K562 (cell line): ENCODE data around the gene TTC28. TPM values are rescaled to one million over a fixed set of nuclear protein-coding genes. Genes with fewer than 3 reads are reported as not detected.

Experiments used
- ATAC-seq: fragments of 200-7000 bp; cut with Tn5 transposase; 3 replicates; pipeline ENCODE4 v1.9.1; 2020; ENCODE audit warnings: moderate library complexity
- BruUV-seq: library from RNA; stranded (reverse); fragments of 400-500 nt; replicated peaks from 2 replicates; lab custom pipeline; 2021; lab: Mats Ljungman, UMichigan
- CTCF ChIA-PET: fragments of 300-600 bp; formaldehyde crosslinking; extraction: SDS; loops from one replicate; lab custom pipeline; 2021; ENCODE audit warnings: low intra/inter-chr PET ratio; lab: Yijun Ruan, JAX
- POLR2A ChIA-PET: fragments of 300-600, 350-650 bp; sonication (Branson Sonifier 250); formaldehyde crosslinking; extraction: SDS; loops from one replicate; lab custom pipeline; 2021; ENCODE audit warnings: antibody characterized with exemption, inconsistent platforms; lab: Yijun Ruan, JAX
- DNase-seq, 4 experiments: peaks; one replicate each; pipeline versions ENCODE4 v3.0.0 to v3.0.0-alpha.2; 2011 to 2018; ENCODE audit warnings: low spot score in 3 of 4, mixed read lengths in 3 of 4; ENCODE audit errors: extremely low read depth in 1 of 4
- FAIRE-seq: peaks from 2 replicates; lab custom pipeline; 2011; peaks lifted over from hg19 to GRCh38; lab: Jason Lieb, UNC
- H2AFZ ChIP-seq: 2 replicates; pipeline ENCODE4 v1.6.0; 2011; ENCODE audit warnings: low read depth, low read length, control low read depth, inconsistent platforms
- H3K27ac ChIP-seq: fragments of 200-600 bp; 3 replicates; pipeline ENCODE4 v1.8.0; 2011; ENCODE audit warnings: low read depth, mild to moderate bottlenecking, control low read depth, inconsistent platforms, low read length, moderate library complexity, mixed read lengths; ENCODE audit errors: extremely low read depth
- H3K27me3 ChIP-seq, 2 experiments: fragments of 300-600 bp in 1 of 2; 2 replicates in 1 of 2; 3 replicates in 1 of 2; pipeline versions ENCODE4 v1.6.0 to v1.8.0; 2011; ENCODE audit warnings: inconsistent platforms in 2 of 2, low read length in 2 of 2, mild to moderate bottlenecking in 1 of 2, mixed read lengths in 1 of 2, moderate library complexity in 1 of 2; ENCODE audit not compliant: control insufficient read depth in 2 of 2, insufficient read depth in 2 of 2
- H3K36me3 ChIP-seq: fragments of 300-600 bp; 3 replicates; pipeline ENCODE4 v1.8.0; 2011; ENCODE audit warnings: mild to moderate bottlenecking, low read length, inconsistent platforms; ENCODE audit not compliant: control insufficient read depth, insufficient read depth
- H3K4me1 ChIP-seq, 2 experiments: fragments of 200-600 bp in 1 of 2; replicated peaks in 1 of 2; 2 replicates in 1 of 2; 3 replicates in 1 of 2; pipeline versions ENCODE4 v1.5.1 to v1.8.0; 2011; ENCODE audit warnings: inconsistent platforms in 2 of 2, low read length in 2 of 2, mild to moderate bottlenecking in 1 of 2, mixed read lengths in 1 of 2, moderate library complexity in 1 of 2; ENCODE audit not compliant: control insufficient read depth in 2 of 2, insufficient read depth in 2 of 2
- H3K4me2 ChIP-seq: 2 replicates; pipeline ENCODE4 v1.6.1; 2011; ENCODE audit warnings: low read length, control low read depth, inconsistent platforms, mixed read lengths; ENCODE audit not compliant: insufficient read depth
- H3K4me3 ChIP-seq: fragments of 200-600 bp; sonication (generic), shearing (Covaris generic); 2 replicates; pipeline ENCODE4 v1.5.1; 2016; ENCODE audit warnings: control low read depth, inconsistent platforms
- H3K79me2 ChIP-seq: fragments of 200-600 bp; 3 replicates; pipeline ENCODE4 v1.8.0; 2011; ENCODE audit warnings: low read length, inconsistent platforms; ENCODE audit not compliant: control insufficient read depth, insufficient read depth
- H3K9ac ChIP-seq, 2 experiments: 2 replicates each; pipeline versions ENCODE4 v1.6.0 to v1.6.1; 2011; ENCODE audit warnings: low read depth in 2 of 2, low read length in 2 of 2, control low read depth in 1 of 2, inconsistent platforms in 1 of 2, mild to moderate bottlenecking in 1 of 2, mixed read lengths in 1 of 2; ENCODE audit not compliant: insufficient read depth in 1 of 2
- H3K9me1 ChIP-seq: one replicate; pipeline ENCODE4 v1.6.0; 2011; ENCODE audit warnings: inconsistent platforms, mild to moderate bottlenecking, low read length, moderate library complexity; ENCODE audit not compliant: control insufficient read depth, insufficient read depth
- H3K9me3 ChIP-seq: replicated peaks from 2 replicates; pipeline ENCODE4 v1.5.1; 2011; ENCODE audit warnings: low read depth, low read length, inconsistent platforms; ENCODE audit not compliant: control insufficient read depth, insufficient read depth
- H4K20me1 ChIP-seq: replicated peaks from 2 replicates; pipeline ENCODE4 v1.6.1; 2011; ENCODE audit warnings: low read length, inconsistent platforms, mixed read lengths; ENCODE audit not compliant: control insufficient read depth, insufficient read depth
- ARID1B ChIP-seq: fragments of 450-650 bp; IDR thresholded peaks from 2 replicates; pipeline ENCODE4 v1.6.1; 2016; ENCODE audit warnings: antibody characterized with exemption, mild to moderate bottlenecking, inconsistent platforms
- HDAC8 ChIP-seq: fragments of 450-650 bp; IDR thresholded peaks from 2 replicates; pipeline ENCODE4 v1.6.1; 2016; ENCODE audit warnings: mild to moderate bottlenecking, missing genetic modification characterization, moderate library complexity, missing compliant biosample characterization
- HES1 ChIP-seq: fragments of 450-650 bp; IDR thresholded peaks from 2 replicates; pipeline ENCODE4 v1.6.1; 2016; ENCODE audit warnings: low read depth, mild to moderate bottlenecking, moderate library complexity
- KDM4B ChIP-seq, 2 experiments: fragments of 450-650 bp in 1 of 2; sonication (generic) in 1 of 2; IDR thresholded peaks; 2 replicates each; pipeline ENCODE4 v1.6.1; 2016 to 2017; ENCODE audit warnings: borderline replicate concordance in 2 of 2, antibody characterized with exemption in 1 of 2, low read depth in 1 of 2, mild to moderate bottlenecking in 1 of 2
- KLF13 ChIP-seq: fragments of 450-650 bp; IDR thresholded peaks from 2 replicates; pipeline ENCODE4 v1.6.1; 2016; ENCODE audit warnings: missing genetic modification characterization, low read depth, mild to moderate bottlenecking, missing compliant biosample characterization, moderate library complexity, borderline replicate concordance
- LCOR ChIP-seq: sonication (generic); formaldehyde crosslinking; IDR thresholded peaks from 2 replicates; pipeline ENCODE4 v1.8.0; 2022; ENCODE audit warnings: mild to moderate bottlenecking, missing genetic modification reagents
- NR0B1 ChIP-seq: fragments of 450-650 bp; IDR thresholded peaks from one replicate; pipeline ENCODE4 v1.6.1; 2018; ENCODE audit warnings: mild to moderate bottlenecking, moderate library complexity; ENCODE audit not compliant: partially characterized antibody
- RREB1 ChIP-seq: fragments of 250-450 bp; sonication (Bioruptor Pico); IDR thresholded peaks from 2 replicates; pipeline ENCODE4 v1.4.0; 2020
- STAG1 ChIP-seq: sonication (generic); formaldehyde crosslinking; IDR thresholded peaks from 2 replicates; pipeline ENCODE4 v1.5.0; 2020; ENCODE audit warnings: missing genetic modification reagents, borderline replicate concordance
- TEAD1 ChIP-seq, 2 experiments: fragments of 450-650 bp in 1 of 2; sonication (generic) in 1 of 2; formaldehyde crosslinking; IDR thresholded peaks; 2 replicates each; pipeline versions ENCODE4 v1.4.0 to v1.8.0; 2020 to 2022; ENCODE audit warnings: mild to moderate bottlenecking in 2 of 2, missing genetic modification reagents in 1 of 2
- ZBTB5 ChIP-seq: fragments of 450-650 bp; IDR thresholded peaks from 2 replicates; pipeline ENCODE4 v1.6.1; 2017; ENCODE audit warnings: antibody characterized with exemption
- ZC3H4 ChIP-seq: sonication (generic); formaldehyde crosslinking; IDR thresholded peaks from 2 replicates; pipeline ENCODE4 v1.9.0; 2021; ENCODE audit warnings: missing genetic modification reagents, borderline replicate concordance
- ZNF766 ChIP-seq: fragments of 200-800 bp; sonication (Bioruptor generic); conservative IDR thresholded peaks from 2 replicates; pipeline ENCODE4 v1.6.1; 2016; ENCODE audit warnings: missing genetic modification characterization, missing compliant biosample characterization
- WGBS: fragments of 100-300 bp; shearing (Covaris generic); methylation state at CpG from one replicate; pipeline ENCODE4 v1.1.6; 2016; ENCODE audit warnings: low coverage, mixed read lengths; ENCODE audit not compliant: insufficient coverage; ENCODE audit errors: missing lambda C conversion rate; 5-methylcytosine and 5-hydroxymethylcytosine counted together
- in situ Hi-C: fragments of 300-500 bp; cut with MboI; formaldehyde crosslinking; loops from 4 replicates; pipeline ENCODE4 v1.15.0; 2018; ENCODE audit warnings: inconsistent platforms, mixed read lengths
- intact Hi-C: fragments of 100-400 bp; cut with micrococcal nuclease; formaldehyde crosslinking; loops from 2 replicates; pipeline ENCODE4 v1.14.2; 2022
- polyA plus RNA-seq, 8 experiments: library from polyadenylated mRNA; depleted of rRNA in 4 of 8; stranded (reverse) in 5 of 8; unstranded in 3 of 8; fragments of >200 nt; fragmentation: Nextera tagmentation in 2 of 8; fragmentation: Illumina TruSeq in 1 of 8; extraction: Ambion mirVana in 2 of 8; extraction: Trizol in 1 of 8; gene quantifications; 2 replicates each; pipeline versions ENCODE4 v1.2.1 to v1.2.3, GENCODE V29; 2011 to 2014; ENCODE audit warnings: inconsistent platforms in 1 of 8, missing spikeins in 1 of 8
- total RNA-seq, 7 experiments: library from RNA; depleted of rRNA in 6 of 7; stranded (reverse); fragments of >200 nt in 6 of 7; fragmentation: Illumina TruSeq in 2 of 7; extraction: Trizol in 2 of 7; gene quantifications; 2 replicates each; pipeline versions ENCODE4 v1.2.1 to v1.2.3, GENCODE V29; 2011 to 2021; ENCODE audit warnings: low replicate concordance in 1 of 7

TTC28 gene
- total and polyA plus RNA-seq, 9 of the 15 experiments (the other 6 are each of a cell fraction or from before 2014, with no cell fraction given), result 0.22 to 10.7 (median 3.1) TPM

- FAIRE-seq, result no peak
- CTCF ChIA-PET, result no interaction called here
- WGBS, result 0% methylated on average over 2 of the region's 2 CpGs
- TF ChIP-seq STAG1 (CRISPR knock-in tag) (no peak), HES1 (no peak), LCOR (no peak), ARID1B (no peak), ZBTB5 (no peak), NR0B1 (no peak), RREB1 (CRISPR knock-in tag) (no peak), HDAC8 (tag) (no peak), ZC3H4 (CRISPR knock-in tag) (no peak), KDM4B (IDR thresholded peaks at IDR 0.05; ENCODE audit: borderline replicate concordance in 2 of 2, low read depth in 1 of 2) (no peak), TEAD1 (CRISPR knock-in tag; IDR thresholded peaks at IDR 0.05) (no peak), ZNF766 (no peak), KLF13 (no peak)
Measured at GRCh38 chr22:28048529-28048928, 631.1 kb downstream of the TTC28 start.

More at GRCh38 chr22:28048529-28048928, 631.1 kb downstream of the TTC28 start:
- POLR2A ChIA-PET, result no interaction called here
- intact Hi-C loops, result no loop called here
- H2AFZ ChIP-seq, result no peak overlapping the region
- DNase-seq, result no peak
- no peaks in the 10 kb centered on the region for H3K4me1 ChIP-seq
- no peaks in the 10 kb centered on the region for H3K9me3 ChIP-seq
- H3K27ac ChIP-seq, result no peak overlapping the region
- no peaks in the 10 kb centered on the region for H3K9me1 ChIP-seq
- H3K79me2 ChIP-seq, result no peaks in the 10 kb centered on the region
- H3K9ac ChIP-seq, result no peak overlapping the region
- no peaks in the 10 kb centered on the region for H3K36me3 ChIP-seq
- no peak overlapping the region for H3K4me3 ChIP-seq
- in situ Hi-C loops, result no loop called here
- ATAC-seq, result no peak
- BruUV-seq, result no TSS peak
- no peak overlapping the region for H3K4me2 ChIP-seq
- H3K27me3 ChIP-seq, result no peaks in the 10 kb centered on the region
- H4K20me1 ChIP-seq, result no peaks in the 10 kb centered on the region
